Endothelial cell of umbilical vein (primary cell): ENCODE measurements around the gene HOXB6. TPM values are rescaled to one million over a fixed set of nuclear protein-coding genes. Genes with fewer than 3 reads are reported as not detected.

Experiments
- BruUV-seq: library from RNA; stranded (reverse); fragments of 400-500 nt; replicated peaks from 2 replicates; lab custom pipeline; 2021; lab: Mats Ljungman, UMichigan
- CTCF ChIA-PET: fragments of 300-600, 350-600 bp; sonication (Branson Sonifier 250); formaldehyde crosslinking; loops from one replicate; lab custom pipeline; 2021; ENCODE audit warnings: antibody characterized with exemption, inconsistent platforms; lab: Charles Lee
- POLR2A ChIA-PET: fragments of 300-600, 350-600 bp; sonication (Branson Sonifier 250); formaldehyde crosslinking; loops from one replicate; lab custom pipeline; 2021; ENCODE audit warnings: antibody characterized with exemption, inconsistent platforms; lab: Charles Lee
- DNase-seq: peaks from one replicate; pipeline ENCODE4 v3.0.0-alpha.2; 2011; ENCODE audit warnings: low read depth, low spot score
- FAIRE-seq: peaks from 2 replicates; lab custom pipeline; 2011; peaks lifted over from hg19 to GRCh38; lab: Jason Lieb, UNC
- H2AFZ ChIP-seq: 2 replicates; pipeline ENCODE4 v1.6.0; 2012; ENCODE audit warnings: low read depth, low read length, control low read depth, inconsistent platforms
- H3K27ac ChIP-seq: 2 replicates; pipeline ENCODE4 v1.5.1; 2011; ENCODE audit warnings: low read depth, mild to moderate bottlenecking, control low read depth, low read length, moderate library complexity; ENCODE audit not compliant: insufficient read depth
- H3K27me3 ChIP-seq, 2 experiments: 2 replicates each; pipeline versions ENCODE4 v1.6.0 to v1.6.1; 2011; ENCODE audit warnings: low read length in 2 of 2, mixed read lengths in 1 of 2; ENCODE audit not compliant: control insufficient read depth in 2 of 2, insufficient read depth in 2 of 2
- H3K36me3 ChIP-seq, 2 experiments: 2 replicates in 1 of 2; 3 replicates in 1 of 2; pipeline ENCODE4 v1.5.1; 2011; ENCODE audit warnings: low read length in 2 of 2, mild to moderate bottlenecking in 1 of 2, moderate library complexity in 1 of 2; ENCODE audit not compliant: control insufficient read depth in 2 of 2, insufficient read depth in 2 of 2; ENCODE audit errors: extremely low read depth in 1 of 2
- H3K4me1 ChIP-seq: 3 replicates; pipeline ENCODE4 v1.5.1; 2011; ENCODE audit warnings: mild to moderate bottlenecking, low read length; ENCODE audit not compliant: control insufficient read depth, insufficient read depth; ENCODE audit errors: extremely low read depth
- H3K4me2 ChIP-seq: 2 replicates; pipeline ENCODE4 v1.6.1; 2011; ENCODE audit warnings: low read length, control low read depth, mixed read lengths; ENCODE audit not compliant: insufficient read depth
- H3K4me3 ChIP-seq, 3 experiments: fragments of 200-600 bp in 1 of 3; sonication (generic), shearing (Covaris generic) in 1 of 3; replicated peaks in 1 of 3; 2 replicates each; pipeline ENCODE4 v1.5.1; 2011 to 2016; ENCODE audit warnings: control low read depth in 3 of 3, low read length in 3 of 3, mild to moderate bottlenecking in 2 of 3, inconsistent platforms in 1 of 3, low read depth in 1 of 3, moderate library complexity in 1 of 3; ENCODE audit not compliant: insufficient read depth in 1 of 3
- H3K79me2 ChIP-seq: 2 replicates; pipeline ENCODE4 v1.6.0; 2012; ENCODE audit warnings: low read length, inconsistent platforms; ENCODE audit not compliant: control insufficient read depth, insufficient read depth
- H3K9ac ChIP-seq: replicated peaks from 2 replicates; pipeline ENCODE3; 2011; ENCODE audit warnings: low read length, control low read depth; ENCODE audit not compliant: insufficient read depth; ENCODE audit errors: extremely low read depth
- H3K9me1 ChIP-seq: replicated peaks from 3 replicates; pipeline ENCODE4 v1.6.0; 2011; ENCODE audit warnings: mild to moderate bottlenecking, low read length; ENCODE audit not compliant: control insufficient read depth, insufficient read depth; ENCODE audit errors: extremely low read depth
- H3K9me3 ChIP-seq: replicated peaks from 2 replicates; pipeline ENCODE4 v1.5.1; 2012; ENCODE audit warnings: low read length, inconsistent platforms; ENCODE audit not compliant: control insufficient read depth, insufficient read depth
- H4K20me1 ChIP-seq: replicated peaks from 2 replicates; pipeline ENCODE3; 2011; ENCODE audit warnings: mild to moderate bottlenecking, low read length; ENCODE audit not compliant: control insufficient read depth, insufficient read depth; ENCODE audit errors: extremely low read depth
- EZH2 ChIP-seq: IDR thresholded peaks from 2 replicates; pipeline ENCODE4 v1.6.1; 2012; ENCODE audit warnings: borderline replicate concordance, low read depth, mild to moderate bottlenecking, moderate library complexity, low read length, inconsistent platforms; ENCODE audit not compliant: severe bottlenecking
- FOS ChIP-seq: IDR thresholded peaks from 2 replicates; pipeline ENCODE4 v1.6.1; 2011; ENCODE audit warnings: mild to moderate bottlenecking, low read length, moderate library complexity, borderline replicate concordance; ENCODE audit not compliant: insufficient read depth
- GATA2 ChIP-seq: IDR thresholded peaks from 2 replicates; pipeline ENCODE4 v1.7.0; 2011; ENCODE audit warnings: low read depth, mild to moderate bottlenecking, moderate library complexity, mixed read lengths, low read length; ENCODE audit not compliant: insufficient read length, insufficient read depth
- JUN ChIP-seq: IDR thresholded peaks from 2 replicates; pipeline ENCODE4 v1.6.1; 2011; ENCODE audit warnings: borderline replicate concordance, low read depth; ENCODE audit not compliant: insufficient read length, insufficient read depth
- MYC ChIP-seq: IDR thresholded peaks from one replicate; pipeline ENCODE4 v1.6.1; 2011; ENCODE audit warnings: mild to moderate bottlenecking, low read depth, low read length
- POLR2A ChIP-seq: IDR thresholded peaks from 2 replicates; pipeline ENCODE4 v1.6.1; 2012; ENCODE audit warnings: low read depth, mild to moderate bottlenecking, control low read depth, low read length
- POLR2AphosphoS5 ChIP-seq: IDR thresholded peaks from 2 replicates; pipeline ENCODE4 v1.6.1; 2012; ENCODE audit warnings: low read depth, mild to moderate bottlenecking, control low read depth, low read length, moderate library complexity; ENCODE audit not compliant: insufficient read depth
- dilution Hi-C: fragments of 300-500 bp; cut with MboI; formaldehyde crosslinking; loops from one replicate; pipeline ENCODE4 v1.15.0; 2019; ENCODE audit warnings: low sequenced_read_pairs; ENCODE audit not compliant: extremely low pct_ligation_motif_present
- intact Hi-C: fragments of 100-400 bp; cut with micrococcal nuclease; formaldehyde crosslinking; loops from one replicate; pipeline ENCODE4 v1.10.0; 2022
- polyA plus RNA-seq, 4 experiments: library from polyadenylated mRNA; depleted of rRNA in 3 of 4; stranded (reverse) in 3 of 4; unstranded in 1 of 4; fragments of >200 nt; gene quantifications; 2 replicates each; pipeline versions ENCODE4 v1.2.1 to v1.2.3, GENCODE V29; 2011 to 2012; ENCODE audit warnings: missing spikeins in 1 of 4
- total RNA-seq: library from RNA; stranded (reverse); gene quantifications from 2 replicates; pipeline ENCODE4 v1.2.3, GENCODE V29; 2021
- TF ChIP-seq, protein P1 (sequence below): IDR thresholded peaks from 2 replicates; pipeline ENCODE4 v1.6.1; 2011; ENCODE audit not compliant: insufficient read depth, insufficient read length
- TF ChIP-seq, protein P2 (sequence below), 2 donors: IDR thresholded peaks; 1 replicate in 1 of 2; 2 replicates in 1 of 2; pipeline ENCODE4 v1.5.1; 2011; ENCODE audit warnings: low read length in 2 of 2, mild to moderate bottlenecking in 2 of 2, moderate library complexity in 2 of 2, control low read depth in 1 of 2, inconsistent platforms in 1 of 2, low read depth in 1 of 2; ENCODE audit not compliant: insufficient read depth in 1 of 2; ENCODE audit errors: extremely low read depth in 1 of 2

Gene HOXB6
- total and polyA plus RNA-seq, 2 donors (not counting 3 experiments of a cell fraction or from before 2014, with no cell fraction given), result 8.8 to 24.0 TPM

DNA sequence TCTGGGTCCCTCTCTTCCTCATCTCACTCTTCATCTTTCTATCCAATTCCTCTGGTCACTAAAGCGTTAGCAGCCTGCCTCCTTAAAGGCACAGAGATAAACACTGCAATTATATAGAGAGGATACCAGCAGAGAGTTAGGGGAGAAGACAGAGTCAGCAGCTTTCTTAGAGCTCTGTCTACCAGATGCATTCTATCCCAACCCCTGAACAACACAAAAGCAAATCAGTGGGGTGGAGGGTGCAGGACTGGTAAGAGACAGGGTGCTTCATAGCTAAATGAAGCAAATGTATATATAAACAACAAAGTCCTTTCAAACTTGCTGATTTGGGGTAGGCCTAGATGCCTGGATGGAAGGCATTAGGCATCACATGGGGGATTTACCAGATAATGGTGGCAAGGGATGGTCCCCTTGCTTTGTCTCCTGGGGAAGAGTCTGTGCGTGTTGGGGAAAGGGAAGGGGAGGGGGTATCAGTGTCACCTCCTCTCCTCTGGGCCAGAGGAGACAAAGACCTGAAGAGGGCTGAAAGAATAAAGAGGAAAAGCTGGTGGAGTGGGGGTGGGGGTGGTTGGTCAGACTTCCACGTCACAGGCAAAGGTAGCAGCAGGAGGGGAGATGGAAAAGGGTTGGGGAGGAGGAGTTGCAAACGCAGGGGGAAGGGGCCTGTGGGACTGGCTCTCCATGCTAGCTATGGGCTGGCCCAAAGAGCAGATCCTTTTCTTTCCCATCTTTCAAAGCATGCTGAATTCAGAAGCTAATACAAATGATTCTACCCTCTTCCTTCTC is 38.7 kb downstream of the HOXB6 start:
- Histone ChIP-seq H3K79me2 (peaks cover 92% of the 10 kb centered on the region), H3K27ac (no peak overlapping the region), H3K9ac (no peak overlapping the region), H4K20me1 (no peaks in the 10 kb centered on the region), H3K27me3 (no peaks in the 10 kb centered on the region), H3K4me2 (no peak overlapping the region), H3K9me1 (no peaks in the 10 kb centered on the region), H3K4me3 (no peak overlapping the region), H3K4me1 (peaks cover 62% of the 10 kb centered on the region), H3K36me3 (peaks cover 0 to 3% of the 10 kb centered on the region in 2 experiments), H3K9me3 (no peaks in the 10 kb centered on the region), H2AFZ (no peak overlapping the region)
- intact Hi-C loops (no loop called here), dilution Hi-C loops (no loop called here)
- TF ChIP-seq, protein P1, sequence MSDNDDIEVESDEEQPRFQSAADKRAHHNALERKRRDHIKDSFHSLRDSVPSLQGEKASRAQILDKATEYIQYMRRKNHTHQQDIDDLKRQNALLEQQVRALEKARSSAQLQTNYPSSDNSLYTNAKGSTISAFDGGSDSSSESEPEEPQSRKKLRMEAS, result no peak
- TF ChIP-seq MYC (no peak), JUN (no peak), POLR2A (no peak), EZH2 (no peak), POLR2AphosphoS5 (no peak), GATA2 (no peak), FOS (no peak)
- TF ChIP-seq, protein P2, sequence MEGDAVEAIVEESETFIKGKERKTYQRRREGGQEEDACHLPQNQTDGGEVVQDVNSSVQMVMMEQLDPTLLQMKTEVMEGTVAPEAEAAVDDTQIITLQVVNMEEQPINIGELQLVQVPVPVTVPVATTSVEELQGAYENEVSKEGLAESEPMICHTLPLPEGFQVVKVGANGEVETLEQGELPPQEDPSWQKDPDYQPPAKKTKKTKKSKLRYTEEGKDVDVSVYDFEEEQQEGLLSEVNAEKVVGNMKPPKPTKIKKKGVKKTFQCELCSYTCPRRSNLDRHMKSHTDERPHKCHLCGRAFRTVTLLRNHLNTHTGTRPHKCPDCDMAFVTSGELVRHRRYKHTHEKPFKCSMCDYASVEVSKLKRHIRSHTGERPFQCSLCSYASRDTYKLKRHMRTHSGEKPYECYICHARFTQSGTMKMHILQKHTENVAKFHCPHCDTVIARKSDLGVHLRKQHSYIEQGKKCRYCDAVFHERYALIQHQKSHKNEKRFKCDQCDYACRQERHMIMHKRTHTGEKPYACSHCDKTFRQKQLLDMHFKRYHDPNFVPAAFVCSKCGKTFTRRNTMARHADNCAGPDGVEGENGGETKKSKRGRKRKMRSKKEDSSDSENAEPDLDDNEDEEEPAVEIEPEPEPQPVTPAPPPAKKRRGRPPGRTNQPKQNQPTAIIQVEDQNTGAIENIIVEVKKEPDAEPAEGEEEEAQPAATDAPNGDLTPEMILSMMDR (IDR thresholded peaks at IDR 0.05; ENCODE audit: extremely low read depth in 1 of 2, insufficient read depth in 1 of 2, low read depth in 1 of 2, low read length in 2 of 2), result no peak
- FAIRE-seq, result no peak
- CTCF ChIA-PET, result interaction anchor here (3.3 to 6.1 kb wide), 2 partner anchors 10 to 18 kb away, joined by 23 to 28 read pairs; no protein-coding TSS in a partner anchor
- POLR2A ChIA-PET, result no interaction called here
- DNase-seq, result no peak
- BruUV-seq, result no TSS peak
